GM12875 (cell line): ENCODE results near the gene ROCK1.
A peak's percentile ranks its signal among the peaks of the same experiment; 100 is the strongest.
"Not testable (repeated sequence)": the region's sequence is repeated elsewhere in the genome, so short reads cannot be mapped to it uniquely, and the experiment has no call there.

Experiments used
- H3K4me3 ChIP-seq: one replicate; pipeline ENCODE4 v1.5.1; 2011; ENCODE audit warnings: low read depth, low read length, control low read depth
- CTCF ChIP-seq: IDR thresholded peaks from 2 replicates; pipeline ENCODE4 v1.5.1; 2011; ENCODE audit warnings: low read depth, mild to moderate bottlenecking, control low read depth, inconsistent platforms, low read length, moderate library complexity, borderline replicate concordance; ENCODE audit not compliant: insufficient read depth

ROCK1 gene

GRCh38 chr18:20988726-20989125 is 122.9 kb downstream of the ROCK1 start:
- no peak overlapping the region for H3K4me3 ChIP-seq
- TF ChIP-seq CTCF = no peak

- no peak overlapping the region for H3K4me3 ChIP-seq
- TF ChIP-seq CTCF = no peak
Measured at GRCh38 chr18:20975077-20975476, 136.5 kb downstream of the ROCK1 start.

- TF ChIP-seq CTCF = peak; percentile 38; the same call in 1 of the 2 replicates
Measured at GRCh38 chr18:20971886-20972267, 139.7 kb downstream of the ROCK1 start.

GRCh38 chr18:20966795-20967194 is 144.8 kb downstream of the ROCK1 start:
- TF ChIP-seq CTCF = no peak

More at GRCh38 chr18:20971886-20972267, 139.7 kb downstream of the ROCK1 start:
- no peak overlapping the region for H3K4me3 ChIP-seq

GRCh38 chr18:20963027-20963426 is 148.6 kb downstream of the ROCK1 start:
- H3K4me3 ChIP-seq = no peak overlapping the region
- no peak for TF ChIP-seq CTCF

More at GRCh38 chr18:20966795-20967194, 144.8 kb downstream of the ROCK1 start:
- H3K4me3 ChIP-seq = no peak overlapping the region

- no peak overlapping the region for H3K4me3 ChIP-seq
- TF ChIP-seq CTCF = no peak
Measured at GRCh38 chr18:20960735-20961134, 150.9 kb downstream of the ROCK1 start.

- H3K4me3 ChIP-seq = not testable (repeated sequence)
Measured at GRCh38 chr18:20950827-20951226, 160.8 kb downstream of the ROCK1 start.
